ENCODE data around the gene TFF2. TPM values are rescaled to one million over a fixed set of nuclear protein-coding genes. Genes with fewer than 3 reads are reported as not detected.

The TFF2 gene
- total RNA-seq, 1 experiment from 2014 or later = not detected

DNA sequence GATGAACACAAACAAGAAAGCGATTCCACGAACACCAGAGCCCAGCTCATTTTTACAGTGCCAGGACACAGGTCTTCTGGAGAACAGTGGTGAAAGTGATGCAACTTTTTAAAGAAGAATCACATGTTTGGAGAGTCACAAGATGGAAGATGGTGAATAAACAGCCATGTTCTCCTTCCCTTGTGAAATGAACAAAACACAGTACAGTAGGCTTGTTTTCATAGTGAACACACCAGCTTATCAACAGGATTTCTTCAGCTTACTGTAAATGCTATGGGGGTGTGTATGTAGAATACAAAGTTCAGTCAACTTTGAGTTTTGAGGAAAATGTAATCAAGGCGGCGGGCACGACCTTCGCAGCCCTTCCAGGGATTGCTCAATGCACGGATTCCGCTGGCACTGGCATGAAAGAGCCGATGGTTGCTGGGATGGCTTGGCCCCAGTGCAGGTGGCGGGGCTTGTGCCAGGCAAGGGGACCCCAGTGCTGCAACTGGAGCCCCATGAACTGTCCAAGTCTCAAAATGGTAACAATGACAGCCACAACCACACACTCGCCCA lies 35.3 kb upstream of the TFF2 start:
- DNase-seq (ENCODE audit: low read depth, low spot score) = no peak
- in situ Hi-C loops (cut with HindIII; ENCODE audit: low pct_unique_long_range_greater_than_20kb, low sequenced_read_pairs) = no loop called here

DNA sequence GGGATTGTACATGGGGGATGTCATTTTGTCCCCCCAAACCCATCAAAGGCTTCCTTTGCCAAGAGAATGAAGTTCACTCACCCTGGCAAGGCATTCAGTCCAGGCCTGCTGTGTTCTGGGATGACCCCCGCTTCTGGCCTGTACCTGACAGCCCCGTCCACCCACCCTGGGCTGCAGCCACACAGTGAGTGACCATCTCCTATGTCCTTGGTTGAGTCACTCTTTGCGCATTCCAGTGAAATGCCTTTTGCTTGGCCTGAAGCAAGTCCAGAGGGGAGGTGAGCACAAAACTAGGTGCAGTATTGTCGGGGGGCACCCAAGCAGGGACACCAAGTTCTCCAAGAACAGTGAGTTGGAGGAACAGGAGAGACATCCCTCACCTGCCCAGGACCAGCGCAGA lies 34.8 kb upstream of the TFF2 start:
- in situ Hi-C loops (cut with HindIII; ENCODE audit: low pct_unique_long_range_greater_than_20kb, low sequenced_read_pairs) = no loop called here
- DNase-seq (ENCODE audit: low read depth, low spot score) = no peak

DNA sequence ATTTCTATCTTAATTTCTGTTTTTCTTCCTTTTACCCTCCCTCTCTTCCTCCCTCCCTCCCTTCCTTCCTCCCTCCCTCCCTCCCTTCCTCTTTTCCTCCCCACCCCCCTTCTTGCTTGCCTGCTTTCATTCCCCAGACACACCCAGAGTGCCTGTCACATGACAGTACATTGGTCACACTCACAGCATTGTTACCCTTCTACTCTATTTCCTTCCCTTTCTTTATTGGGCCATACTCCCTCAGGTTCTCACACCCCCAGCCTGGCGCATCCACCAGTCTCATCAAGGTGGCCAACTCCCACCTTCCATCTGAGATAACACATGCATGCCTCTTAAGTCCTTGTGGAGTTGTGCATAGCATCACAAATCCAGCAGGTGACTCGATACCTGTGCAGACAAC lies 34.2 kb upstream of the TFF2 start:
- in situ Hi-C loops (cut with HindIII; ENCODE audit: low pct_unique_long_range_greater_than_20kb, low sequenced_read_pairs) = no loop called here
- DNase-seq (ENCODE audit: low read depth, low spot score) = no peak

DNA sequence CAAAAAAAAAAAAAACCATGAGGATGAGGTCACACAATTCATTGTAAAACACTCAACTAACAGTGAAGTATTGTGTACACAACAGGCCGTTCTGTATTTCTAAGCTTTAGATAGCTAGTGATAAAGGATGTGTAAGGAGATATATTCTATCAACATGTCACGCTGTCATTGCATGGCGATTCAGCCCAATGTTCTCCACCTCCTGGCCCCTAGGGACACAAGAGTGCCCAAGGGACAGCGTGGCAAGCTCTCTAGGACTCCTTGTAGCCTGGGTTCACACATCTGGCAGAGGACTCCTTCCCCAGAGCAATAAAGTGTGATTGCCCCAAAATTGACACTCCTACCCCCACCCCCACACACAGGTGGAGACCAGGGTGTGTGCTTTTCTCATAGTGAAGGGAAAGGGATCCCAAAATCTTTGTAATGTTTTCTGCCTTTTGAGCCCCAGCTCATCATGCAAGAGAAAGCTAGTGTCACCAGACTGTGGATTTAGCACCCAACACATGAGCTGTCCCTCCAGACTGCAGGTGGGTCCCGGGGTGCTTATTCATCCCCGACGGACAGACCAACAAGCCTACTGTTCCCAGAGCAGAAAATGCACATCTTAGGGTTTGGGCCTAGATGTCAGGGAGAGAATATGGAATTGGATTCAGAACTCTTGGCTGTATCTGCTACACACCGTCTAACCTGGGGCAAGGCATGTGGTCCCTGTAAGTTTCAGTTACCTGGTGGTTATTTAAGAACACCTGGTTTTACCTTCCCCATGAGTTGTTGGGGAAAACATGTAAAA lies 33.6 kb upstream of the TFF2 start:
- in situ Hi-C loops (cut with HindIII; ENCODE audit: low pct_unique_long_range_greater_than_20kb, low sequenced_read_pairs) = no loop called here
- DNase-seq (ENCODE audit: low read depth, low spot score) = no peak

DNA sequence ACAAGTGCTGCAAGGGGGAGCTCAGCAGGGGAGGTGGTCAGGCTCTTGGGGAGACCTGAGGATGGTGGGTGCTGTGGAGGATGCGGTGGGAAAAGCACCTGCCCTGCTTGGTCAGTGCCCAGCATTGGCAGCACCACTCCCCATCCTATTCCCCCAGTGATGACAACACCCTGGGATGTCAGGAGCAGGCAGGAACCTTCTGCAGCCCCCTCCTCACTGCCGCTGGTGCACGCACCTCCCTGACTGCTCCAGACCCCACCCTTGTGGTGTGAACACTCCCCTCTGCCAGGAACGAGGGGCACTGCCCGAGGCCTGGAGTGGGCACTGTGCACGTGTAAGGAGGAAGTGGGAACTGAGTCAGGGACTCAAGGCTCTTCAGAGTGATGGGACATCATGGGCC lies 32.5 kb upstream of the TFF2 start:
- in situ Hi-C loops (cut with HindIII; ENCODE audit: low pct_unique_long_range_greater_than_20kb, low sequenced_read_pairs) = no loop called here
- no peak for DNase-seq (ENCODE audit: low read depth, low spot score)

DNA sequence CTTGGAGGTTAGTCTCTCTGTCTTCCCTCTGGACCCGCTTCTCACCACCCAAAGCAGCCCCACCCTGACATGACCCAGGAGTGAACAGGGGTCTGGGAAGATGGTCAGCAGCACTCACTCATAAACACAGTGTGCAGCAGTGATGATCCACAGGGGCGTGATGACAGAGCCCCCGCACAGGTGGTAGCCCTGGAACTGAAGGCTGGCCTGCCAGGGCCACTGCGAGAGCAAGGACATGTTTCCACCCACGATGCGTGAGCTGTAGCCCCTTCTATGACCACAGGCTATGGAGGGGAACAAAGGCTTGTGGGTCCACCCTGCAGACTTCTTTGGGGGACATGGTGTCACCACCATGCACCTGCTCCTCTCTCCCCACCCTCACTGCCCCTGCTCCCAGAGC lies 32.1 kb upstream of the TFF2 start:
- DNase-seq (ENCODE audit: low read depth, low spot score) = no peak
- in situ Hi-C loops (cut with HindIII; ENCODE audit: low pct_unique_long_range_greater_than_20kb, low sequenced_read_pairs) = no loop called here

DNA sequence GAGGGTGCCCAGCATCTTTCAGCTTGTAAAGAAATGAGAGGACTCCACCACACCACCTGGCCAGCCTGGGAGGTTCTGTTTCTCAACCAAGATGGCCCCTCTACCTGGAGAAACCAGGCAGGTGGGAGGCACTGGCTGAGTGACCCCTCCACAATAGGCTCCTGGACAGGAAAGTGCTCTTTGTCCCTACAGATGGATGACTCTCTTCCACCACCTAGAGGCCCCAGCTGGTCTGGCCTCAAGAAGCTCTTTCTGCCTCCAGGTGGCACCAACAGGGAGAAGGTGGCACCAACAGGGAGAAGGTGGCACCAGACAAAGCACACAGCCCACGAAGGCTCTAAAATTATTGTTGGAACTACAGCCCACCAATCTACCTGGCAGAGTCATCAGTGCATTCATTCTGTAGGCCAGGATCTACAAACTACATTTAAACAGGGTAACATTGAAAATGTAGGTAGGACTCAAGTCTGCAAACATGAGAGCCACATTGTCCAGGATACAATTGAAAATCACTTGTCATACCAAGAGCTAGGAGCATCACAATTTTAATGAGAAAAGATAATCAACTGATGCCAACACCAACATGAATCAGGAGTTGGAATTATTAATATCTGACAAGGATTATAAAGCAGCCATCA lies 30.7 kb upstream of the TFF2 start:
- peak; percentile 59 for DNase-seq (ENCODE audit: low read depth, low spot score)

DNA sequence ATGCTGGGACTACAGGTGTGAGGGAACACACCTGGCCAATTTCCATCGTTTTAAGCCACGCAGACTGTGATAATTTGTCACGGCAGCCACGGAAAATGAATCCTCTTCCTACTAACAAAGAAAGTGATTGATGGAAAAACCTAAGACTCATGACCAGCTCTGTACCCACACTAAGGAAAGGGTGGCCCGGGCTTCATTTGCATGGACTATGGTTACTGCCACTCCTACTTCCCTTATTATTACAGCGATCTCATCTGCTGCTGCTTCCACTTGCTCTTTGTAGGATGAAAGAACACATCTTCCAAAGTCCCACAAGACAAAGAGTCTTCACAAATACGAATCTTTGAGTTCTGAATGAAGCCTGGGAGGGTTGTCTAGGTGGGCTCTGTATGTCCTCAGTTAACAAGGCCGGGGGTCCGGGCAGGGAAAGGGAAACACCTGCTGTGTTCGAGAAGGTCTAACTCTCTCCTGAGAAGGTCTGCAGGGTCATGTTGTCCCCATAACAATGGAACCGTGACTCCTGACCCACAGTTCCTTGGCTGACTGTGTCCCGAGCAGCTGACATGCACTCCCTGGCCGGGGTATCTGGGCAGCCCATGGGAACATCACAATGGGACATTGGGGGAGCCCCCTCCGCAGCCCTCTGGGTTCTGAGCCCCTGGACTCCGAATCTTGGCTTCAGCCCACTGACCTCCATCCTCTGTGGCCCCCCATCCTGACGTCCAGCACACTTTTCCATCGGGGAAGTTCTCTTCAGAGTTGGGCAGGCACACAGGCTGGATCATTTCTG lies 28.8 kb upstream of the TFF2 start:
- in situ Hi-C loops (cut with HindIII; ENCODE audit: low pct_unique_long_range_greater_than_20kb, low sequenced_read_pairs) = no loop called here
- DNase-seq (ENCODE audit: low read depth, low spot score) = no peak

More for the DNA sequence above, 30.7 kb upstream of the TFF2 start:
- in situ Hi-C loops (cut with HindIII; ENCODE audit: low pct_unique_long_range_greater_than_20kb, low sequenced_read_pairs) = no loop called here

DNA sequence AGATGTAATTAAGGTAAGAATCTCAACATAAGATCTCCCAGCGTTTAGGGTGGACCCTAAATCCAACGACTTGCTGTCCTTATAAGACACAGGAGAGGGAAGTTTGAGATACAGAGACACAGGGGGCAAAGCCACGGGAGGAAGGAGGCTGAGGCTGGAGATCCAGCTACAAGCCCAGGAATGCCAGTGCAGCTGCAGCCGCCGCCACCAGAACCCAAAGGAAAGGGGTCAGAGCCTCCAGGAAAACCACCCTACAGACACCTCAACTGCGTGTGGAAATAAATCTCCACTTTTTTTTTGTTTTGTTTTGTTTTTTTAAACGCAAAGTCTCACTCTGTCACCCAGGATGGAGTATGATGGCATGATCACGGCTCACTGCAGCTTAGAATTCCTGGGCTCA lies 27.6 kb upstream of the TFF2 start:
- in situ Hi-C loops (cut with HindIII; ENCODE audit: low pct_unique_long_range_greater_than_20kb, low sequenced_read_pairs) = no loop called here
- DNase-seq (ENCODE audit: low read depth, low spot score) = no peak

DNA sequence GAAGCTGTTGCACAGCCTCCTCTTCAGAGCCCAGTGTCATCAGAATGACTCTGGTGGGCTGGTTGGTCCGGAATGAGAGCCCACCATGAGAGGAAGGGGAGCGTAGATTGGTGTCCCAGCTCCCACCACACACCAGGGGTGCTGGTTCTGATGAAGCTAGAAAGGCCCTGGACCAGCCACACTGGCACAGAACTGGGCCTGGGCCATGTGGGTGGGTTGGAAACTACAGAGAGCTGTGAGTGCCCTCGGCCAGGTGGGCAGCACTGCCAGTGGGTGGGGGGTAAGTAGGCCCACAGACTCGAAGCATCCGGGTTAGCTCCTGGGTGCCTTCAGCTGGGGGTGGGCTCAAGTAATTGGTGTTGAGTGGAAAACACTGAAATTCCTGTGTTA lies 27.2 kb upstream of the TFF2 start:
- in situ Hi-C loops (cut with HindIII; ENCODE audit: low pct_unique_long_range_greater_than_20kb, low sequenced_read_pairs) = no loop called here
- no peak for DNase-seq (ENCODE audit: low read depth, low spot score)

DNA sequence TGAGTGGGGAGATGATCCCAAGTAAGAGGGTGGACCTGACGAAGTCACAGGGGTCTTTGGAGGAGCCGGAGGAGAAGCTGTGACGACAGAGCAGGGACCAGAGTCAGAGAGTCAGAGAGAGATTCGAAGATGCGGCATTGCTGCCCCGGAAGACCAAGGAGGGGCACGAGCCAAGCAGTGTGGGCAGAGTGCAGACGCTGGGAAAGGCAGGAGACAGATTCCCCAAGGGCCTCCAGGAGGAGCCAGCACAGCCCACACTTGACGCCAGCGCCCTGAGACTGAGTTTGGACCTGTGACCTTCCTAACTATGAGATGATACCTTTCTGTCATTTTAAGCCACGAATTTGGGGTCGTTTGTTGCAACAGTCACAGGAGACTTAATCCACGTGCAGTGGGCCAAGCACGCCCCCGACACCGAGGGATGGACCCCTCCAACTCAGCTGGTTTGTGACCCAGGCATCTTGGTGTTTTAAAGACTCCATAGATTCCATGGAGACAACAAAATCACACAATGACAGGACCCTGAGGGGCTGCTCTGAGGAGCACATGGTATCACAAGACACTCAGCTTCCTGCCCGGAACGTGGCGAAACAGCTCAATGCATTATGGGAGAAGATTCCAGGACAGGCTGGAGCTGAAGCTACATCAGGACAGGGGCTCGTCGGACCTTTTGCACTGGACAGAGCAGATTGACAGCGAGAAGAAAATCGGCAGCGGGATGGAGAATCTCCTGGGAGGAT lies 26.6 kb upstream of the TFF2 start:
- peak; percentile 20 for DNase-seq (ENCODE audit: low read depth, low spot score)
- in situ Hi-C loops (cut with HindIII; ENCODE audit: low pct_unique_long_range_greater_than_20kb, low sequenced_read_pairs) = no loop called here

DNA sequence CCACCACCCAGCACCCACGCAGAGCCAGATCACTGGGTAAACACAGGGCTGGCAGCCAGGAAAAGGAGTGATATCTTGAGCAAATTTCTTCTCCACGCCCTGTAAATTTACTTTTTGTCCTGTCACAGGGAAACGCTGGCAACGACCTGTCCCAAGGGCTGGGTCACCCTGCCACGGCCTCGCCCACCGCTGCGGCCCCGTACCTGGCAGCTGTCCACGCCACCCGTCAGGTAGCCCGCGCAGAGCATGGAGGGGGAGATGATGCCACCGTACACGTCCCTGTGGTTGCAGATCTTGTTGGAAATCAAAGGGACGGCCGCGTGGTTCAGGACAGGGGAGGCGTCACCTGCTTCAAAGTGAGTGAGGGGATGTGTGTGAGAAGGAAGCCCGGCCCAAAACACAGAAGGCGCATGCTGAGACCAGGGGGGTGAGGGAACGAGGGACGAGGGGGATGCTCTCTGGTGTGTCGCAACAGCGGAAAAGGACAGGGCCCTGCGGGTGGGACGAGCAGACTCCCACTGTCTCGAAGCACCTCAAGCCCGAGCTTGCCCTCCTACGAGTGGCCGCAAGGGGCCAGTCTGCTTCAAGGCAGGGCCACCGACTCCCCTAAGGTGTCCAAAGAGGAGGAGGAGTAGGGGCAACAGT lies 25.7 kb upstream of the TFF2 start:
- in situ Hi-C loops (cut with HindIII; ENCODE audit: low pct_unique_long_range_greater_than_20kb, low sequenced_read_pairs) = no loop called here

DNA sequence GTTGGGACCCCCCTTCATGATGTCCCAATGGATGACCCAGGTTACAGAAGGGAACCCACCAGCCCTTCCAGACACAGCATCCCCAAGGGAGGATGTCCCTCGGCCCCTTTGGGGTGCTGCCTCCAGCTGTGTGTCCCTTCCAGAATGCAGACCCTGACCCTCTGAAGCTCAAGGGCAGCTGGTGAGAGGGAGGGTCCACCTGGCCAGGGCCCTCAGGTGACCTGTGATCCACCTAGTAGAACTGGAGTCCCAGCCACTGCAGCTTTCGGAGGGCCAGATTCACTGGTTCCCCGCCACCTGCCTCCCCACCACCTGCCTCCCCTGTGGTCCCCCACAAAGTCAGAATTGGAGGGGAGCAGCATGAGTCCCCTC lies 25.2 kb upstream of the TFF2 start:
- no peak for DNase-seq (ENCODE audit: low read depth, low spot score)
- in situ Hi-C loops (cut with HindIII; ENCODE audit: low pct_unique_long_range_greater_than_20kb, low sequenced_read_pairs) = no loop called here

More for the DNA sequence above, 25.7 kb upstream of the TFF2 start:
- DNase-seq (ENCODE audit: low read depth, low spot score) = no peak

DNA sequence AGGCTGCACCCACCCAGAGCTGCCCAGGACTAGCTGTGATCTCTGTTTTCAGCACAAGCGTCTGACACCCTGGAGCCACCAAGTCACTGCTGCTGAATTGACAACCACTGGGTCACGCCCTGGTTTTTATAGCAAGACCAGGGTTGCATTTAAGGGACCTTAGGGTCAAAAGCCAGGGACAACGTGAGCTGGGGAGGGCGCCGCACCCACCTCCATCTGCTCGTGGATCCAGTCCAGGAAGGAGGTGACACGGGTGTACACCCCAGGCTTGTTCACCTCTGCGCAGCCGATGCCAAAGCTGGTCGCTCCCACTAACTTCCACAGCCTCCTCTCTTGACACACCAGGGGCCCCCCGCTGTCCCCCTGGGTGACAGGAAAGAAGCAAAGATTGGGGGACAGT lies 24.7 kb upstream of the TFF2 start:
- in situ Hi-C loops (cut with HindIII; ENCODE audit: low pct_unique_long_range_greater_than_20kb, low sequenced_read_pairs) = no loop called here
- DNase-seq (ENCODE audit: low read depth, low spot score) = no peak

DNA sequence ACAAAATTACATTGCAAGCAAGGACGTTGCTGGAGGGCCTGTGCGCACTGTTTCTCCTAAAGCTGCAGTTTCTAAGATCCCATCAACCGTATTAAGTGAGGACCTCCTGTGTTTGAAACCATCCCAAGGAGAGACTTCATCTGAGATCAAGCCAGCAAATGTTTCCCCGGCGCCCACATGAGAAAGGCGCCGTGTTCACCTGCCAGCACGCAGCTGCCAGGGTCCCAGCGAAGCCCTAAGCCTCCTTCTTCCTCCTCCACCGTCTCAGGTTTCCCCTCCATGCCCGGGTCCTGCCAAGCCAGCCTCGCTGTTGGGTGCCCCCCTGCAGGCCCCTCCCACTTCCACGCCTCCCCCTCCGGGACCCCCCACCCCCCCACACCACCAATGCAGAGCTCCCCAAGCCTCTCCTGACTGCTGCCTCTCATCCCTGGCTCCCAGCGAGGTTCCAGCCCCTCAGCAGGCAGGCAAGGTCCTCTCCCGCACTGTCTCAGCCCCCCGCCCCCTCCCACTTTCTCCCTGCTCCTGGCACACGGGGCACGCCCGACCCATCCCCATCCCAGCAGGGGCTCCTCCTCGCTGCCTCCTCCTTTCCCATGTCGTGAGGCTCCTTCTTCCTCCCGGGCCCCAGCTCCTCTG lies 24.2 kb upstream of the TFF2 start:
- no peak for DNase-seq (ENCODE audit: low read depth, low spot score)
- in situ Hi-C loops (cut with HindIII; ENCODE audit: low pct_unique_long_range_greater_than_20kb, low sequenced_read_pairs) = no loop called here

DNA sequence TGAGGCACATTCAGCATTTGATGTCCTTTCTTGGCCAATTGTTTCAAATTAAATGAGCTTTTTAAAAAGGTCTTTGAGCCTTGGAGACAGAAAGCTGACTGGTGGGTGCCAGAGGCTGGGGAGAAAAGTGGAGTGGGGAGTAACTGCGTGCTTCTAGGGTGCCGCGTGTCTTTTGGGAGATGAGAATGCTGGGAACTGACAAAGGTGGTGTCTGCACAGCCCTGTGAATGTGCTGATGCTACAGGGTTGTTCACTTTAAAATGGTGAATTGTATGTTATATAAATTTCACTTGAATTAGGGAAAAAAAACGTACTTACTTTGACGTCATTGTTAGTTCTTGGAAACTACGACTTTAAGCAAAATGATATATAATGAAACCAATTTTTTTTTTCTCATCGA lies 23.7 kb upstream of the TFF2 start:
- no peak for DNase-seq (ENCODE audit: low read depth, low spot score)
- in situ Hi-C loops (cut with HindIII; ENCODE audit: low pct_unique_long_range_greater_than_20kb, low sequenced_read_pairs) = no loop called here

DNA sequence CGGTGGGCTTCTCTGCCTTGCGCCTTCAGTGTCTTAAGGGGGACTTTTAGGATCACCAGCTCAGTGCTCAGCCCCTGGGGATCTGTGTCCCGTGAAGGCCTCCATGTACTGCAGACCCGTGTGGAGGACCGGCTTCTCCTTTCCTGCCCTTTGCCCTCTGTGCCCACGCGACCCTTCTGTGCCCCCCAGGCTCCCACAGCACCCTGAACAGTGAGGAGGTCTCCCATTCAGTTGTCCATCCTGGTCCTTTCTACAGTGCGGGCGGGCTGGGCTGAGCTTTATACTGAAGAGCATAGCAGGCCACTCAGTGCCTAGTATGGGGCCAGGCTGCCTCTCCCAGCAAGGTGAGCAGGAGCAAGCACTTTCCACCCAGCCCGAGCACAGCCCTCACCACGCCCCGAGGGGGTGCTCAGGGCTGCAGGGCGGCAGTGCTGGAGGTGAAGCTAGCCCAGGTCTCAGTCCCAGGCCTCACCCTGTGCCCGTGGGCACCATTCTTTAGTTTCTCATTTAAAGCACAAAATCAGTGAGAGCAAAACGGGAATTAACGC lies 23.2 kb upstream of the TFF2 start:
- DNase-seq (ENCODE audit: low read depth, low spot score) = no peak
- in situ Hi-C loops (cut with HindIII; ENCODE audit: low pct_unique_long_range_greater_than_20kb, low sequenced_read_pairs) = no loop called here
